GM18873 (cell line): ENCODE results near the gene WWOX.

ENCODE experiments used
- ATAC-seq: cut with Tn5 transposase; IDR thresholded peaks from one replicate; pipeline ENCODE4 v1.9.1; 2021; ENCODE audit warnings: mild to moderate bottlenecking, moderate library complexity, moderate number of reproducible peaks; ENCODE audit not compliant: unreplicated experiment, low FRiP score

Gene WWOX

DNA sequence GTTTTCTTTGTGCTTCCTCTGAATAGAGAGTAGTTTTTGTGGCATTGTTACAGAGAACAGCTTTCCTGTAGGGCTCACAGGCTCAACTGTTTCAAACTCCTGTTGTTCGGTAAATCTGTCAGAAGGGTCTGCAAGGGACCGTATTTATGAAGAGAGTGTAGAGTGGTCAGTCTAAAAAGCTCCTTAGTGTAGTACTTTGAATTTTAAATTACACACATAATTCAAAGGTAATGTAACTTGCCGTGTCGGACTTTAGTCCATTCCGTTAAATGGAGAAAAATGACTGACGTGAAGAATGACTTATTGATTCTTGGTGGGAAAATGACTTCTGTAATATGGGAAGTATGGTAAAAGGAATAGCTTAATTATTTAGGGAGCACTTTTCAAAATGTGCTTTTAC lies 190.9 kb downstream of the WWOX start:
- ATAC-seq, result no peak

- ATAC-seq, result no peak
Measured at GRCh38 chr16:78290872-78291591, 191.6 kb downstream of the WWOX start.

GRCh38 chr16:78291604-78292003 lies 192.2 kb downstream of the WWOX start:
- ATAC-seq, result no peak

- ATAC-seq, result no peak
Measured at GRCh38 chr16:78292086-78292843, 192.8 kb downstream of the WWOX start.

- ATAC-seq, result no peak
Measured at GRCh38 chr16:78292844-78293380, 193.5 kb downstream of the WWOX start.

DNA sequence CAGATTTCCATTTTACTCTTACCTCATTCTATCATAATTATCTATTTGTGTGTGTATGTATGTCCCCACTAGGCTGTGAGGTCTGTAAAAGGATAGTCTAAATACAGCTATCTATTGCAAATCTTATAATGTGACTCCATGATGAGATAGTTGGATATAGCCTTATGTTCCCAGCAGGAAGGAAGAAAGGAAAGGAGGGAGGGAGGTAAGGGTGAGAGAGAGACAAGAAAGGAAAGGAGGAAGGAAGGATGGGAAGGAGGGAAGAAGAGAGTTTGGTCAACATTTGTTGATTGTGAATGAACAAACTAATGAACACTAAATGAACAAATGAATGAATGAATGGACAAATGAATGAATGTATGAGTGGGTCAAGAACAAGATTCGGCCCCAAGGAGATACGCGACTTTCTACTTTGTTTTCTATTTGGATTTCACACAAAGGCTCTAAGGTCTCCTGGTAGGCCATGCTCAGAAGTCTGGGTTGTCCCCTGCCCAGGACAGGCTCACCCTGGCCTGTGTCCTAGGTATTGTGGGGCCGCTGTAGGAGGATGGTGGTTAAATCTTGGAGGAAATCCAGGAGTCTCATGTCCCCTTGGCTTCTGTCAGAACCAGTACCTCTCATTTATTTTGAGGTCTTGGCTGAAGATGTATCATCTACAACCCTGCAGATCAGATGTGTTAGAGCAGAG lies 195.2 kb downstream of the WWOX start:
- no peak for ATAC-seq

- no peak for ATAC-seq
Measured at GRCh38 chr16:78297066-78297666, 197.7 kb downstream of the WWOX start.

GRCh38 chr16:78298986-78299385 lies 199.5 kb downstream of the WWOX start:
- no peak for ATAC-seq

GRCh38 chr16:78300469-78300868 lies 201.0 kb downstream of the WWOX start:
- no peak for ATAC-seq

- ATAC-seq, result no peak
Measured at GRCh38 chr16:78303946-78304345, 204.5 kb downstream of the WWOX start.

GRCh38 chr16:78306361-78306760 lies 206.9 kb downstream of the WWOX start:
- no peak for ATAC-seq

DNA sequence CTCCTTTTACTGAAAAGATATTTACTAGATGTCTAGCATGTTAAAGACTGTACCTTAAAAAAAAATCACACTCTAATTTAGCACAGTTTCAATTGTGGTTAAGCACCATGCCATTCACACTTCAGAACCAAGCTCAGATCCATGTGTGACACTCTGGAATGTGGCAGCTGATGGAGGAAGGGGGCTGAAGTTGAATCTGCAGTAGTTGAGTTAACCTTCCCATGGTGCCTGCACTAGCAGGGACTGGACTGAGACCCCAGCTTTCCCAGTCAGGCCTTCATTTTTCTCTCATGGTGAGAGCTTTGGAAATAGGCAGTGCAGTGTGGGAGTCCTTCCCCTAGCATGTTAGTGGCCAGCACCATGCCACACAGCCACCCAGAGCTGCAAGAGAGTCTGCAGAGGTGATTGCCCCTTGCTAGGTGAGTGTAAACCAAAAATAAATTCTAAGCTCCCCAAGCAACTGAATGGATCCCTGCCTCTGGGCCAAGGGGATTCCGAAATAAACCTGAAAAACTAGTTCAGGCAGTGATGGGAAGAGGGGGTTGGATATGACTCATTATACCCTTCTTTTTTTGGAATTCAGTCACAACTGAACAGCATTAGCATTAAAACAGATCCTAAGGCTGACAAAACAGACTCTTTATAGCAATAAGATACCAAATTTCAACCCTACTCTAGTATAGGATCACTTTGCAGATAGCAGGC lies 208.5 kb downstream of the WWOX start:
- no peak for ATAC-seq

GRCh38 chr16:78309763-78310162 lies 210.3 kb downstream of the WWOX start:
- ATAC-seq, result no peak

DNA sequence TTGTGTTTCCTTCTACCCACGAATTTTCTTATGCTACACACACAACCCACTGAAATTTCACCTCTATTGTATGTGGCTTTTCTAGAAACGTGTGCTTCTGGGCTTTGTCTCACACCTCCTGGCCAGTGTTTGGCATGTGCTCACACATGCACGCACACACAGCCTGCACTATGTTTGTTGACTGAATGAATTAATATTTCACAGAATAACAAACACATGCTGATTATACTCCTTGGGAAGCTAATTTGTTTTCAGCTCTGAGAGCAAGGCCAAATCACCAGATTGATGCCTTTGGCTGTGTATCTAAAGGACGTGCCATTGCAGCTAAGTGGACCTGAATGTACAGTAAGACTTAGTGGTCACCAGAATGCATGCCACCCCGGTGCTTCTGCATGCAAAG lies 210.7 kb downstream of the WWOX start:
- no peak for ATAC-seq

GRCh38 chr16:78310990-78311561 lies 211.6 kb downstream of the WWOX start:
- no peak for ATAC-seq

DNA sequence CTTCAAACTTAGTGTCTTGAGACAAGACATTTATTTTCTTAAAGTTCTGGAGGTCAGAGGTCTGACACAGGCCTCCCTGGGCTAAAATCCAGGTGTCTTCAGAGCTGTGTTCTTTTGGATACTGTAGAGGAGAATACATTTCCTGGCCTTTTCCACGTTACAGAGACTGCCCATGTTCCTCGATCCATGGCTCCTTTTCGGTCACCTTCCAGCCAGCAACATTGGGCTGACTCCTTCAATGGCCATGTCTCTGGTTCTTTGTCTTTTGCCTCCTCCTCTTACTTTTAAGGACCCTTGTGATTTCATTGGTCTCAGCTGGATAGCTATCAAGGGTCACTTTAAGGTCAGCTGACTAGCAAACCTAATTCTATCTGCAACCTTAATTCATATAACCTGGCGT lies 212.4 kb downstream of the WWOX start:
- no peak for ATAC-seq

DNA sequence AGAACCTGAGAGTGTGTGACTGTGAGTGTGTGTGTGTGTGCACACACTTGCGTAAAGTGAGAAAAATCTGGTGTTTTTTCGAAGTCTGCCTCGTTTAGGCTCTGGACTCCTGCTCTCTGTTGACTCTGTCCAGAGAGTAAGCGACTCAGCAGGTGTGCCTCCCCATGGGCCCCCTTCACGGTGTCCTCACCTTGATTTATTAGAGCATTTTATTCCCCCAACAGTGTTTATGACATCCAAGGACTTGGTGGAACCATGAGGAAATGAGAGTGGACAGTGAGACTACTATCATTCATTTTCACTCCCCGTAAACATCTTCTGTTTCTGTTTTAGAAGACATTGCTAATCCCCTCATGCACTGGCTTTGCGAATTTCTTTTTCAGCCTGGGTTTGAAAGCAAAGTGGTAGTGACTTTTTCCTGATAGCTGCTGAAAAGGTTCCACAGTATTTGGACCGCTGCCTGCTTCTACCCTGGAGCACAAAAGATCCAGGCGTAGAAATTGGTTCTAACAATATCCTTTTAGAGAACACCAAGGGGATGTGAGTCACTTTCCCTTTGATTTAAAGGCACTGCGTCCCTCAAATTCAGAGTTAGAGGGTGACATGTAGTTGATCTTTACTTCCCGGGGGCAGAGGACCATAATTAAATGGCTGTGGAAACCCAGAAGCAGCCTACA lies 218.2 kb downstream of the WWOX start:
- no peak for ATAC-seq

DNA sequence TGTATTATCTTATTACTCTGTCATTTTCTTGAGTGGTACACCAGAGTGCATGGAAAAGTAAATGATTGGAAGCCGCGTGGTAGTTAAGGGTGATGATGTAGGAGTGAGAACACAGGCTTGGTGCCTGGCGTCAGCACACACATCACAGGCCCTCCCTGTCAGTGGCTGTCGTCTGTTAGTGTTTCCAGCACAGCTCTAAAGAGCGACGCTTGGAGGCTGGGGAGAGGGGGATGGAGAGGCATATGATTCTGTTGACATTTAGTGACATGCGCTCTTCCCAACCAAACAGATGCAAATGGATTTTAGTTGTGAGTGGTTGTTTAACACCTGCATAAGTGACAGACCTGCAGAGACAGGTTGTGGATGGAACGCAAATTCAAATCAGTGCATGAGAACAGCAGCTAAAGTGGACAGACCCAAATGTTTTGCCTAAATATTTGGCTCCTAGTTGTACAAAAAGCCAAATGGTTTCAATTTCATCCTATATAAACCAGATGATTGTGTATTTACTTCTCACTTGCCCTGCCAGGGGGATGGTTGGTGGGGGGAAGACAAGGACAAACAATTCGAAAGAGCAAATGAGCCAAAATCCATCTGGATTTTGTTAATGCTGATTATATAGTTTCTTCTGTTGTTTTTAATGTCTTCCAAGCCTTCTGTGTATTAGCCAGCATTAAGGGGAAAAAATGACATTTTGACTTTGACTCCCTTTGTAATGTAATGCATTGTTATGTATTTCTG lies 222.3 kb downstream of the WWOX start:
- no peak for ATAC-seq

GRCh38 chr16:78323315-78323714 lies 223.9 kb downstream of the WWOX start:
- ATAC-seq, result no peak
